Loucy (cell line): ENCODE results near the gene CA5A.

Experiments used
- CTCF ChIP-seq: fragments of 200-600 bp; sonication (generic); conservative IDR thresholded peaks from 2 replicates; pipeline ENCODE4 v1.5.1; 2014; ENCODE audit warnings: mild to moderate bottlenecking, antibody characterized with exemption, low read length
- EZH2phosphoT487 ChIP-seq: fragments of 200-600 bp; IDR thresholded peaks from 2 replicates; pipeline ENCODE4 v1.6.1; 2018; ENCODE audit warnings: antibody characterized with exemption, mild to moderate bottlenecking, moderate library complexity, borderline replicate concordance

GRCh38 chr16:87881324-87882200, 54.8 kb downstream of the CA5A start:
- TF ChIP-seq EZH2phosphoT487 (no peak), CTCF (no peak)
